HG03064 (cell line): ENCODE results near the gene EXOC2.
A peak's percentile ranks its signal among the peaks of the same experiment; 100 is the strongest.
"Not testable (repeated sequence)": the region's sequence is repeated elsewhere in the genome, so short reads cannot be mapped to it uniquely, and the experiment has no call there.

Experiments used
- ATAC-seq: cut with Tn5 transposase; IDR thresholded peaks from one replicate; pipeline ENCODE4 v1.9.1; 2021; ENCODE audit warnings: low read depth; ENCODE audit not compliant: unreplicated experiment

EXOC2 gene

GRCh38 chr6:710601-711571, 17.9 kb upstream of the EXOC2 start:
- ATAC-seq: peak; percentile 81

- no peak for ATAC-seq
Measured at GRCh38 chr6:709471-710056, 16.6 kb upstream of the EXOC2 start.

- ATAC-seq: no peak
Measured at GRCh38 chr6:708237-708598, 15.3 kb upstream of the EXOC2 start.

- ATAC-seq: no peak
Measured at GRCh38 chr6:707576-708236, 14.8 kb upstream of the EXOC2 start.

GRCh38 chr6:706819-707381, 14.0 kb upstream of the EXOC2 start:
- ATAC-seq: no peak

- no peak for ATAC-seq
Measured at GRCh38 chr6:706146-706545, 13.2 kb upstream of the EXOC2 start.

GRCh38 chr6:705047-705446, 12.1 kb upstream of the EXOC2 start:
- ATAC-seq: no peak

GRCh38 chr6:704046-704445, 11.1 kb upstream of the EXOC2 start:
- ATAC-seq: no peak

- ATAC-seq: no peak
Measured at GRCh38 chr6:703552-703951, 10.6 kb upstream of the EXOC2 start.

- ATAC-seq: no peak
Measured at GRCh38 chr6:701700-702479, 9.0 kb upstream of the EXOC2 start.

GRCh38 chr6:701215-701614, 8.3 kb upstream of the EXOC2 start:
- no peak for ATAC-seq

- ATAC-seq: no peak
Measured at GRCh38 chr6:700490-700889, 7.6 kb upstream of the EXOC2 start.

- ATAC-seq: no peak
Measured at GRCh38 chr6:699319-699718, 6.4 kb upstream of the EXOC2 start.

GRCh38 chr6:694431-695126, 1.6 kb upstream of the EXOC2 start:
- ATAC-seq: not testable (repeated sequence)

GRCh38 chr6:693723-694009, 727 bp upstream of the EXOC2 start:
- no peak for ATAC-seq

- peak; percentile 54 for ATAC-seq
Measured at GRCh38 chr6:692356-692851, 535 bp downstream of the EXOC2 start.

- no peak for ATAC-seq
Measured at GRCh38 chr6:689223-689622, 3.7 kb downstream of the EXOC2 start.

- no peak for ATAC-seq
Measured at GRCh38 chr6:686497-686896, 6.4 kb downstream of the EXOC2 start.

GRCh38 chr6:684831-685636, 7.9 kb downstream of the EXOC2 start:
- peak; percentile 69 for ATAC-seq
